Large intestine (tissue), 3 donors: ENCODE data around the gene TARS2. TPM values are rescaled to one million over a fixed set of nuclear protein-coding genes. Genes with fewer than 3 reads are reported as not detected.

Experiments used
- DNase-seq, 2 donors: peaks; one replicate each; pipeline versions ENCODE4 v3.0.0 to v3.0.0-alpha.2; 2013
- H3K27ac ChIP-seq: one replicate; pipeline ENCODE4 v1.5.1; 2013; ENCODE audit warnings: low read length
- H3K27me3 ChIP-seq: 2 replicates; pipeline ENCODE4 v1.6.1; 2013; ENCODE audit warnings: low read length; ENCODE audit not compliant: control insufficient read depth, insufficient read depth
- H3K36me3 ChIP-seq: 2 replicates; pipeline ENCODE4 v1.6.1; 2013; ENCODE audit warnings: low read length; ENCODE audit not compliant: control insufficient read depth, insufficient read depth
- H3K4me1 ChIP-seq: one replicate; pipeline ENCODE4 v1.6.1; 2013; ENCODE audit warnings: low read length; ENCODE audit not compliant: control insufficient read depth, insufficient read depth
- H3K4me3 ChIP-seq: one replicate; pipeline ENCODE4 v1.5.1; 2013; ENCODE audit warnings: low read length
- H3K9me3 ChIP-seq: one replicate; pipeline ENCODE4 v1.6.1; 2013; ENCODE audit warnings: mild to moderate bottlenecking, low read depth, low read length, moderate library complexity; ENCODE audit not compliant: control insufficient read depth
- WGBS: methylation state at CpG from one replicate; pipeline ENCODE4 v1.1.5; 2013; ENCODE audit warnings: low lambda C conversion rate; ENCODE audit not compliant: insufficient coverage; 5-methylcytosine and 5-hydroxymethylcytosine counted together
- polyA plus RNA-seq: library from polyadenylated mRNA; unstranded; fragments of 120-200 nt; gene quantifications from one replicate; pipeline ENCODE4 v1.2.1, GENCODE V29; 2013

TARS2 gene
- polyA plus RNA-seq, 1 donor: 21.8 TPM

- Histone ChIP-seq H3K4me1 (peaks cover 23% of the 10 kb centered on the region), H3K4me3 (no peak overlapping the region), H3K9me3 (no peaks in the 10 kb centered on the region), H3K36me3 (peaks cover 6% of the 10 kb centered on the region), H3K27ac (no peak overlapping the region), H3K27me3 (no peaks in the 10 kb centered on the region)
- DNase-seq: no peak
- WGBS: no CpG with 5 or more reads among the region's 26 CpGs
Observed at GRCh38 chr1:150555971-150556865, 69.0 kb downstream of the TARS2 start.

GRCh38 chr1:150557065-150557600 lies 69.9 kb downstream of the TARS2 start:
- Histone ChIP-seq H3K4me3 (no peak overlapping the region), H3K4me1 (peaks cover 27% of the 10 kb centered on the region), H3K36me3 (peaks cover 6% of the 10 kb centered on the region), H3K27ac (no peak overlapping the region), H3K9me3 (no peaks in the 10 kb centered on the region), H3K27me3 (no peaks in the 10 kb centered on the region)
- no CpG with 5 or more reads among the region's 26 CpGs for WGBS
- no peak for DNase-seq

Other genes starting within 250 kb of the TARS2 start
- 0.81 TPM for gene CA14, start 229.6 kb upstream of the TARS2 start, polyA plus RNA-seq
- gene APH1A, start 218.4 kb upstream of the TARS2 start, polyA plus RNA-seq: 172 TPM
- gene C1orf54, start 214.6 kb upstream of the TARS2 start, polyA plus RNA-seq: 32.4 TPM
- gene CIART, start 204.9 kb upstream of the TARS2 start, polyA plus RNA-seq: 3.4 TPM
- gene MRPS21, start 193.6 kb upstream of the TARS2 start, polyA plus RNA-seq: 55.3 TPM
- gene PRPF3, start 165.9 kb upstream of the TARS2 start, polyA plus RNA-seq: 105 TPM
- gene RPRD2, start 123.3 kb upstream of the TARS2 start, polyA plus RNA-seq: 33.2 TPM
- 4.6 TPM for gene ECM1, start 20.7 kb downstream of the TARS2 start, polyA plus RNA-seq
- 0.31 TPM for gene FALEC, start 28.3 kb downstream of the TARS2 start, polyA plus RNA-seq
- 15.9 TPM for gene ADAMTSL4, start 62.0 kb downstream of the TARS2 start, polyA plus RNA-seq
- 225 TPM for gene MCL1, start 92.2 kb downstream of the TARS2 start, polyA plus RNA-seq
- gene ENSA, start 142.2 kb downstream of the TARS2 start, polyA plus RNA-seq: 135 TPM
- gene GOLPH3L, start 209.7 kb downstream of the TARS2 start, polyA plus RNA-seq: 41.4 TPM
- 0.21 TPM for gene HORMAD1, start 233.5 kb downstream of the TARS2 start, polyA plus RNA-seq